Measurements from ENCODE around the gene ZNF70.

The ZNF70 gene

DNA sequence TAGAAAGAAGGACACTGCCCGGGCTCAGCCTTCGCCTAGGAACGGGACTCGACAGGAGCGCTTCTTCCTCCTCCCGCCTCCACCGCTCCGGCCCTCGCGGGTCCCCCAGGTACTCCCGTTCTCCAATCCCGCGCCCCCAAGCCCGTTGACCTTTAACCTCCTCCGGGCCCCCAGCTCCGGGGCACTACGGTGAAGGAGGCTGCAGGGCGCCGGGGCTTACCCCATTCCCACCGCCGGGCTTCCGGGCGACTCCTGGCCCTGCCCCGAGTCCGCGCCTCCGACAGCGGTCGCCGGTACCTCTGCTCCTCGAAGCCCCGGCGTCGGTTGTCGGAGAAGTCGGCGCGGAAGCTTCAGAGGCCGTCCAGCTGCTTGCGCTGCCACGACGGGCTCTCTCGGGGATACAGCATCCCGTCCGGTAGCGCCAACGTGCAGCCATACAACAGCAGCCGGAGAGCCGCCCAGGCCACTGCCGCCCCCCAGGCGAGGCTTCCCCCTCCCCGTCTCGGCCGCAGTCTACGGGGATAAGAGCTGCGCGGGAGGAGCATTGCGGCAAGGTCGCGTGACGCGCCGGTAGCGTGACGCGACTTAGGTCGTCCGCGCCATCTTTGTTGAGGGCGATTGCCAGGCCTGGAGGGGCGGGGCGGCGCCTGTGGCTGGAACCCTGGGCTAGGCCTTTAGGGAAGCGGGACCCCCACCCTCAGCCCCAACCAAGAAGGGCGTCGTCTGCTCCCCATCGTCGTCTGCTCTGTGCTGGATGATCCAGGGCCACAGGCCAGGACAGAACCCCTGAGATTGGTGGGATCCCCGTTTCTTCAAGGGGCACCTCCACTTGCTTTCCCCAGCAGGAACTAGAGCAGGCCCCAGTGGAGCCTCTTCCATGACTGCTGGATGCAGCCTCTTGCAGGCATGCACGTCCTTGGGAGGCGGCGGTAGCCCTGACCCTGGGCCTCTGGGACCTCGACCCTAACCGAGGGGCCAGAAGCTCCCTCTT lies 33.8 kb downstream of the ZNF70 start:
- peak; percentile 75 for DNase-seq (ENCODE audit: low spot score)

GRCh38 chr22:23715806-23716375 lies 35.0 kb downstream of the ZNF70 start:
- no peak for DNase-seq (ENCODE audit: low spot score)

DNA sequence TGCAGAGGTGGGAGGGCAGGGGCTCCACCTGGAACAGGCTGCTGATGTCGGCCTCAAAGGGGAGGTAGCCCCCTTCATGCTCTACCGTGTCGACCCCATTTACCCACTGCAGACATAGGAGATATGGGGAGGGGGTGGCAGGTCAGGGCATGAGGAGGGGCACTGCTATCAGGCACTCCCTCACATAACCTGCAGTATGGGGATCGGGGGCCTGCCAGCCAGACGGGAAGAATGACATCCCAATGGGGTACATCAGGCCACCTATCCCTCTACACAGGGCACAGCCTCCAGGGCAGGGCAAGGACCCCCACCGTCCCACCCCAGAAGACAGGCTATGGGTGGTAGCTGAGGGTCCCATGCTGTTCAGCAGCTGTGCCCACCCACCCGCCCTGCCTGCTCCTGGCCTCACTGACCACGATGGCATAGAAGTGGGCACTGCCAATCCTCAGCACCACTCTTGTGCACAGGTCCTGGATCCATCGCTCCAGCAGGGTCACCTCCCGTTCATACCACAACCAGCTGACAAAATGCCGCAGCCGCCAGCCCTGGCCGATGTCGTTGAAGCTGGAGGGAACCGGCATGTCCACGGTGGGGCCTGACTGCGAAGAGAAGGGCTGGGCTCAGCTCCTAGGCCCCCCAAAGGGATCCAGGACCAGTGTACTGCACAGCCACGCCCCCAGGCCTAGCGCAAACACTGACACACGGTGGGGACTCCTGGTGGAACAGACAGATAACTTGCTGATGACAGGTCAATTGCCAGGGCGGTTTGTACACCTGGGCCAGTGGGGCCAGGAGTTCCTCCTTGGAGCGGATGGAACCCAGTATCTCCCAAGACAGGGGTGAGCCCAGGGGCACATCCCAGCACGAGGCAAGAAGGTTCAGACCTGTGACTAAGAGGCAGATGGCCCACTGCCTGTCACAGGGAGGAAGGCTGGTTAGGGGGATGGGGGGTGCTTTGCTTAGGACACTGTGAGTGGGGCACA lies 36.0 kb downstream of the ZNF70 start:
- no peak for DNase-seq (ENCODE audit: low spot score)

GRCh38 chr22:23713696-23714595 lies 37.0 kb downstream of the ZNF70 start:
- no peak for DNase-seq (ENCODE audit: low spot score)

DNA sequence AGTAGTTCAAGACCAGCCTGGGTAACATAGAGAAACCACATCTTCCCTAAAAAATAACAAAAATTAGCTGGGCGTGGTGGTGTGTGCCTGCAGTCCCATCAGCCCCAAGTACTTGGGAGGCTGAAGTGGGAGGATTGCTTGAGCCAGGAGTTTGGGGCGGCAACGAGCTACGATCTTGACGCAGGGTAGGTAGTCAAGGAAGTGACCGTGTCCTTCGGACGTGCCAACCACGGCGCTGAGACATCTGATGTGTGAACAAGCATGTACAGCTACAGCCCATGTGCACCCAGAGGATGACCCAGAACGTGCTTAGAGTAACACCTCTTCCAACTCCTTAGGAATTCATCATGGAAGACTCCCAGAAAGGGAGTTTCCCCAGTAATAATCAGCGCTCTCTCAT lies 38.7 kb downstream of the ZNF70 start:
- DNase-seq (ENCODE audit: low spot score), result no peak

DNA sequence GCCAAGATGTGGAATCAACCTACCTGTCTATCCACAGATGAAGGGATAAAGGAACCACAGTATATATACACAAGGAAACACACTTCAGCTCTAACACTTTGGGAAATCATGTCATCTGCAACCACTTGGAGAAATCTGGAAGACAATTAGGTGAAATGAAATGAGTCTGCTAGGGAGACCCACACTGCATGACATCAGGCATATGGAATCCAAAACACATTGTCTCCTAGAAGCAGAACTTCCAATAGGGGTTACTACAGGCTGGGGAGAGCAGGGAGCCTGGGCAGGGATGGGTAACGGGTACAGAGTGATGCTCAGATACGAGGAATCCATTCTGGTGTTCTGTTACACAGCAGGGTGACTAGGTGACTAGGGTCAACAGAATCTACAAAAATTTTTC lies 41.8 kb downstream of the ZNF70 start:
- DNase-seq (ENCODE audit: low spot score), result no peak

GRCh38 chr22:23708270-23708669 lies 42.6 kb downstream of the ZNF70 start:
- DNase-seq (ENCODE audit: low spot score), result no peak

- DNase-seq (ENCODE audit: low spot score), result no peak
Observed at GRCh38 chr22:23705358-23705757, 45.6 kb downstream of the ZNF70 start.

- no peak for DNase-seq (ENCODE audit: low spot score)
Observed at GRCh38 chr22:23704829-23705228, 46.1 kb downstream of the ZNF70 start.

- no peak for DNase-seq (ENCODE audit: low spot score)
Observed at GRCh38 chr22:23704062-23704461, 46.9 kb downstream of the ZNF70 start.

DNA sequence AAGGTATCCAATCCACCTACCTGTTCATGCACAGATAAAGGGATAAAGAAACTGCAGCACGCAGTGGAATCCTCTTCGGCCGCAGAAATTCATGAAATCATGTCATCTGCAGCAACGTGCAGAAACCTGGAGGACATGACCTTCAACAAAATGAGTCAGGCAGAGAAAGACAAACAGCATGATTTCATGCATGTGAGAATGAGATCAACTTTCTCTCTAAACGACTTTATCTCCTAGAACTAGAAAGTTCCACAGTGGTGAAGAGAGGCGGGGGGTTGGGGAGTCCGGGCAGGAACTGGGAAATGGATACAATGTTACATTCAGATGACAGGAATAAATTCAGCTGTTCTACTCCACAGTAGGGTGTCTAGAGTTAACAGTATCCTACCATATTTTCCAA lies 50.2 kb downstream of the ZNF70 start:
- DNase-seq (ENCODE audit: low spot score), result no peak

GRCh38 chr22:23698673-23699235 lies 52.2 kb downstream of the ZNF70 start:
- no peak for DNase-seq (ENCODE audit: low spot score)

DNA sequence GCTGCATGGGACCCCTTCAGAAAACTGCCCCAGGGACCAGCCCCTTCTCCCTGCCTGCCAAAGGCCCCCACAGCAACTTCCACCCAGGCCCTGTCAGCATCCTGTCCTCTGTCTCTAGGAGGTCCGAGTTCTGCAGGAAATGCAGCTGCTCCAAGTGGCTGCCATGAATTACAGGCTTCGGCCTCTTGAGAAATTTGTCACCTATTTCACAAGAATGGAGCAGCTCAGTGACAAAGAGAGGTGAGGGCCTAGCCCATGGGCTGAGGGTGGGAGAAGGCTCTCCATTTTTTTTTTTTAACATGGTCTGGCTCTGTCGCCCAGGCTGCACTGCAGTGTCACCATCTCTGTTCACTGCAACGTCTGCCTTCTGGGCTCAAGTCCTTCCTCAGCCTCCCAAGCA lies 52.8 kb downstream of the ZNF70 start:
- DNase-seq (ENCODE audit: low spot score), result no peak

DNA sequence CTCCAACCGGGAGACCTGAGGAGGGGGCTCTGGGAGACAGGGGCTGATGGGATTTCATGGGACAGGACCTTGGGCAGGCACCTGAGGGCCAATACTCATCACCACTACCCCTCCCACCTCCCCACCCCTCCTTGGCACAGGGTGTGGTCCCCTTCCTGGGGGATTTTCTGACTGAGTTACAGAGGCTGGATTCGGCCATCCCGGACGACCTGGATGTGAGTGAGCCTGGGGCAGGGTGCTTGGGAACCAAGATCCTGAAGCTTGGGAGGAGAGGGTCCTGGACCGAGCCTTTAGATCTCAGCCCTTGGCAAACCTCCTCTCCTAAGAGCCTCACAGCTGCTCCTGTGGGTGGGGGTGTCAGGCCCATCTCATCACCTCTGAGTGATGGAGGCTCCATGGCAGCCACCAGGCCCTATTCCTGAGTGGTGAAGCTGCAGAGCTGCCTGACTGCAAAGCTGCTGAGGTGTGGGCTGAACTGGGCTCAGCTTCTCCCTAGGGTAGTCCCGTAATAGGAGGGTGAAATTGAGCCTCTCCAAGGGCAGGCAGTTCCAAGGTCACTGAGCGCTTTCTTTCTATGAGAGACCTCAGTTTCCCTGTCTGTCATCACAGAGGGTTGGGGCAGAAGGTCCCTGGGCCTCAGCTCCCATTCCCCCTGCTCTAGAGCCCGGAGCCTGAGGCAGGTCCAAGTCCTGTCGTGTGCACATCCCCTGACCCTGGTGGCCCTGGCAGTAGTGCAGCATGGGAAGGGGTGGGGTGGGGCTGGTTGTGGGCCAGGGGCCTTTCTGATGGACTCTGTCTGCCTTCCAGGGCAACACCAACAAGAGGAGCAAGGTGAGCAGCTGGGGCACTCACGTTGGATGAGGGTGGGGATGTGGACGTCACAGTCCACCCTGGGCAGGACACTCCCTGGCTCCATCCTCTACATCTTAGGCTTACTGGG lies 53.6 kb downstream of the ZNF70 start:
- no peak for DNase-seq (ENCODE audit: low spot score)

DNA sequence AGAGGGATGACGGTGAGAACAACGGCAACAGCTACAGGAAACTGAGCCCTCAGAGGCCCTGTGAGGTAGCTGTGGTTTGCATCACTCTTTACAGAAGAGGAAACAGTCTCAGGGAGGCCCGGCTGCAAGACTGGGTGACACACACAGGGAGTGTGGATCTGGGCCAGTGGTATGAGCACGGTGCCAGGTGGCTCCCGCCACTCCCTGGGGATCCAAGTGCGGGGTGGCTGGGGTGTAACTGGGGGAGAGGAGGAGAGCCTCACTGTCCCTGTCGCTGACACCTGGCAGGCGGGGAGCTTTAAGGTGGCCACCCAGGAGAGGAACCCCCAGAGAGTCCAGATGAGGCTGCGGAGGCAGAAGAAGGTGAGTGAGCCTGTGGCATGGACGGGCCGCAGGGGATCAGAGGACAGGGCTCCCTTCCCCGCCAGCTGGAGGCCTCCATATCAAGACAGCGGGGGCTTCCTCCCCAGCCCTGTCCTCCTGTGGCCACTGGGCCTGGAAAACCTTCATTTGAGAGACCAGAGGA lies 54.5 kb downstream of the ZNF70 start:
- no peak for DNase-seq (ENCODE audit: low spot score)

DNA sequence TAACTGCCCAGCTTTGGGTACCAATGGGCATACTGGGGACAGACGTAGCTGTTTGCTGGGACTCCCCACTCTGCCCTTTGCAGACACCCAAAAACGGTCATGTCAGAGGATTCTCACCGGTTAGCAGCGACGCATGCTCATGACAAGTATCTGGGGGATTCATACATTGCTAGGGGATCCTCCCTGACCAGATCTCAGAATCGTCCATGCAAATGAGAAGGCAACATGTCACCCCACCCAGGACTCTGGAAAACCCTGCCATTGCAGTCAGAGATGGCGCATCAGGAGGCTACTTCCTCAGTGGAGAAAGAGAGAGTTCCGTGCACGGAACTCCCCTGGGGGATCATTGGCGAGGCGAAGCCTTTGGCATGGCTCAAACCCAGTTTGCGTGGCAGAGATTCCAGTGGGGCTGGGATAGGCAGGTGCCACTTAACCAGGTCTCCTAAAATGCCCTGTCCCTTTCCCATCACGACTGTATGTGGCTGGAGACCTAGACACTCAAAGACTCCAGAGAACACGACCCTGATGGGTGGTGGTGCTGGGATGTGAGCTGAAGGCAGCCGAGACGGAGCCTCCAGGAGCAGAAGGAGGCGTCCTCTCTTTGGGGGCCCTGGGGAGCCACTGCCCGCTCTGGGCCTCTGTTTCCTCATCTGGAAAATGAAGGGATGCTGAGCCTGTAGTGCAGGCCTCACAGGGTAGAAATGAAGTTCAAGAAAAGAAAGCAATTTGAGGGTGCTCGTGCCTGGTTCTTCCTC lies 55.2 kb downstream of the ZNF70 start:
- DNase-seq (ENCODE audit: low spot score), result no peak

DNA sequence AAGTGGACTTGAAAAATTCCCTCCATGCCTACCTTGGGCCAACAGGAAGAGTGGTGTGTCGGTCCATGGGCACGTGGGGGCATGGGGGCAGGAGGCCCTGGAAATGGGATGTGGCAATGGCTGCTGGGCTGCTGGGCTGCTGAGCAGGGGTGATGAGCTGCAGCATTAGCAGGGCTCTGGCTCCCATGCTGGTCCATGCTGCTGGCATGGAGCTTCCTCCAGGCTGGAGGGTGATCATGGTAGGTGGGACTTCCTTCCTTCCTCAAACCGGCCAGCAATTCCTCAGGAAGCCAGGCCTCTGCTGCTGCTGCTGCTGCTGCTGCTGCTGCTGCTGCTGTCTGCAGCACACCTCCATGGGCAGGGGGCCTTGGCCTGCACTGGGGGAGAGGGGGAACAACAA lies 55.8 kb downstream of the ZNF70 start:
- no peak for DNase-seq (ENCODE audit: low spot score)

- no peak for DNase-seq (ENCODE audit: low spot score)
Observed at GRCh38 chr22:23693979-23694680, 56.8 kb downstream of the ZNF70 start.

Data from HuH-7.5 (cell line).